ENCODE data around the gene CARD10. TPM values are rescaled to one million over a fixed set of nuclear protein-coding genes. Genes with fewer than 3 reads are reported as not detected.

CARD10 gene
- total RNA-seq, result 64.0 and 71.3 TPM in 2 replicates

DNA sequence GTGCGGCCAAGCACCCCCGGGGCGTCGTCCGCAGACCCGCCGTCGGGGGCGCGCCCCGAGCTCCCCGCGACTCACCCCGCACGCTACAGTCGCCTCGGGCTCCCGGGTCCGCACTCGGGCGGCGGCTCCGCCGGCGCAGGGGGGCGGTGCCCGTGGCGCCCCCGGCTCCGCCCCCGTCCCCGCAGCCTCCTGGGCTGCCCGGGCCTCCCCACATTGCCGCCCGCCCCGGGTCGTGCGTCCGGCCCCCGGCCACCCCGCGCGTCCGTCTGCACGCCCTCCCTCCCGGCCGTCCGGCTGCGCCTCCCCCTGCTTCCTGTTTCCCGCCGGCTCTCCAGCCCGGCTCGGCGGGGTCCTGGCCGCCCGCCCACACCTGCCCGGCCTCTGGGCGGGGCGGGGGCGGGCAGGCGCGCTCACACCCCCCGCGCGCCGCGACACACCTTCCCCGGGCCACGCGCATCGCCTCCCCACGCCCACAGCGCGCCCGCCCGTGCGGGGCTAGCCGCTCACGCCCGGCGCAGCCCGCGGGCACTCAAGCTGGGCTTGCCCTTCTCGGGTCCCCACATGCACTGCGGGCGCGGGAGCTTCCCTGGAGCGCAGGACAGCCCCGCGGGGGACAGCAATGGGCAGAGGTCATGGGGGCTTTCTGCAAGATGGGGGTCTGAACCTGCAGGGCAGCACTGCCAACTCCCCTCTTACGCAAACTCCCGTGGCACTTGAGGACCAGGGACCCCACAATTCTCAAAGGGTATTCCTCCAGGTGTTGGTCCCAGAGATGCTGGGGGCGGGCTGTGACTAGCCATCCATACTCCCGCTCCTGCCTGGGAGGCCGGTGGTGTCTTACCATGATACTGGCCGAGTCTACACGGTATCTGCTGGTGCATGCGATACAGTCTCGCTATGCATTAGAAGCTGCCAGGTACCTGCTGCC, at the start of gene CARD10:
Gene CARD10 (minus strand): TSS at position 148 of the 928 bp plus-strand sequence. CDS start 215 bp downstream, outside the sequence.
- no peak for TF ChIP-seq CTCF (IDR thresholded peaks at IDR 0.05; ENCODE audit: insufficient read depth, low read length, poor library complexity, severe bottlenecking)
- no peaks in the 10 kb centered on the region for H3K36me3 ChIP-seq (ENCODE audit: control insufficient read depth, insufficient read depth, low read length)
- peak within 1 kb of the TSS; percentile 88 for H3K4me3 ChIP-seq (ENCODE audit: low read depth, low read length)
- H3K27me3 ChIP-seq (ENCODE audit: control insufficient read depth, insufficient read depth, low read length), result no peaks in the 10 kb centered on the region
- DNase-seq (ENCODE audit: low read depth), result no peak

GRCh38 chr22:37568448-37569008, 49.3 kb upstream of the CARD10 start:
- TF ChIP-seq CTCF (IDR thresholded peaks at IDR 0.05; ENCODE audit: insufficient read depth, low read length, poor library complexity, severe bottlenecking), result no peak
- H3K27me3 ChIP-seq (ENCODE audit: control insufficient read depth, insufficient read depth, low read length), result no peaks in the 10 kb centered on the region
- peaks cover 11% of the 10 kb centered on the region for H3K36me3 ChIP-seq (ENCODE audit: control insufficient read depth, insufficient read depth, low read length)
- no peak overlapping the region for H3K4me3 ChIP-seq (ENCODE audit: low read depth, low read length)
- DNase-seq (ENCODE audit: low read depth), result no peak

DNA sequence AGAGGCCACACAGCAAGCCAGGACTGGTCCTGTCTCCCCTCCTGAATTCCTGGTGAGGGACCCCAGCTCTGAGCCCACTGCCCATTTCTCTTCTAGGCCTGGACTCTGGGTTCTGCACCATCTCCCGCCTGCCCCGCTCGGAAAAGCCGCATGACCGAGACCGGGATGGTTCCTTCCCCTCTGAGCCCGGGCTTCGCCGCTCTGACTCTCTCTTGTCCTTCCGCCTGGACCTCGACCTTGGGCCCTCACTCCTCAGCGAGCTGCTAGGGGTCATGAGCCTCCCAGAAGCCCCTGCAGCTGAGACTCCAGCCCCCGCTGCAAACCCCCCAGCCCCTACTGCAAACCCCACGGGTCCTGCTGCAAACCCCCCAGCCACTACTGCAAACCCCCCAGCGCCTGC, 48.8 kb upstream of the CARD10 start:
- H3K27me3 ChIP-seq (ENCODE audit: control insufficient read depth, insufficient read depth, low read length), result no peaks in the 10 kb centered on the region
- H3K36me3 ChIP-seq (ENCODE audit: control insufficient read depth, insufficient read depth, low read length), result peaks cover 11% of the 10 kb centered on the region
- H3K4me3 ChIP-seq (ENCODE audit: low read depth, low read length), result no peak overlapping the region
- TF ChIP-seq CTCF (IDR thresholded peaks at IDR 0.05; ENCODE audit: insufficient read depth, low read length, poor library complexity, severe bottlenecking), result no peak
- no peak for DNase-seq (ENCODE audit: low read depth)

DNA sequence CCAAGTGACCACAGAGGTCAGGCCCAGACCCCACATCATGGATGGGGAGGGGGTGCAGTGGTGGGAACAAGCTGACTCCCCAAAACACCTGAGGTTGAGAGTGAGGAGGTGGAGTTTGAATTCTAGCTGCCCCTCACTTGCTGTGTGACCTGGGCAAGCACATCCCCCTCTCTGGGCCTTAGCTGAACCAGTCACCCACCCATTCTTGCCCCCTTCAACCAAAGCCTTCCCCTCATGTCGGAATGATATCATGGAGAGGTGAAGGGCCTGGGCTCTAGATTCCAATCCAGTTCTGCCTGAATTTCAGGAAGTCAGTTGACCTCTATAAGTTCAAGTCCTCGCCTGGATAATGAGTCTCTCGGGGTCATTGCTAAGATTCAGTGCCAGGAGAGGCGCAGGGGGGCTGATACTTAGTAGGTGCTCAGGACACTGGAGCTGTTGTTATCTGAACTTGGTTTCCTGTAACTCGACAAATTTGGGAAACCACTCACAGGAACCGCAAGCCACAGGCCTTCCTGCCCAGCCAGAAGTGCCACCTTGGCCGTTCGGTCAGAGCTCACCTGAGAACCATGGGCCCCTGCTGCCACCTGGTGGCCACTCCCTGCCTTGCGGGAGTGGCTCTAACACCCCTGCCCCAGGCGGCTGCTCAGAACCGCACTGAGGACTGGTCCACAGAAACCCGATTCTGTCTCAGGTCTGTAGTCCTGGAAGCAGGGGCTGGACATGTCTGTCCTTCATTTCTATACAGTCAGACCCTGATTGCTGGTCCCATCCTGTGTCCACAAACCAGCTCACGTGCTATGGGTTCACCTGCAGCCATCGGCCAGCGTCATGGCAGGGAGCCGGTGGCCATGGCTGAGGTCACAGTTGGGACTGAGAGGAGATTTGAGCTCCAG, 47.9 kb upstream of the CARD10 start:
- no peak for DNase-seq (ENCODE audit: low read depth)
- no peak overlapping the region for H3K4me3 ChIP-seq (ENCODE audit: low read depth, low read length)
- H3K36me3 ChIP-seq (ENCODE audit: control insufficient read depth, insufficient read depth, low read length), result peaks cover 11% of the 10 kb centered on the region
- no peaks in the 10 kb centered on the region for H3K27me3 ChIP-seq (ENCODE audit: control insufficient read depth, insufficient read depth, low read length)
- TF ChIP-seq CTCF (IDR thresholded peaks at IDR 0.05; ENCODE audit: insufficient read depth, low read length, poor library complexity, severe bottlenecking), result peak; percentile 93

DNA sequence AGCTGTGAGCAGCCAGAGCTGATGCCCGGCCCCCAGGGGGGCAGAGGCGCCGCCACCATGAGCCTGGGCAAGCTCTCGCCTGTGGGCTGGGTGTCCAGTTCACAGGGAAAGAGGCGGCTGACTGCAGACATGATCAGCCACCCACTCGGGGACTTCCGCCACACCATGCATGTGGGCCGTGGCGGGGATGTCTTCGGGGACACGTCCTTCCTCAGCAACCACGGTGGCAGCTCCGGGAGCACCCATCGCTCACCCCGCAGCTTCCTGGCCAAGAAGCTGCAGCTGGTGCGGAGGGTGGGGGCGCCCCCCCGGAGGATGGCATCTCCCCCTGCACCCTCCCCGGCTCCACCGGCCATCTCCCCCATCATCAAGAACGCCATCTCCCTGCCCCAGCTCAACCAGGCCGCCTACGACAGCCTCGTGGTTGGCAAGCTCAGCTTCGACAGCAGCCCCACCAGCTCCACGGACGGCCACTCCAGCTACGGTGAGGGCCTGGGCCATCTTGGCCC, 47.2 kb upstream of the CARD10 start:
- DNase-seq (ENCODE audit: low read depth), result no peak
- no peak overlapping the region for H3K4me3 ChIP-seq (ENCODE audit: low read depth, low read length)
- peaks cover 11% of the 10 kb centered on the region for H3K36me3 ChIP-seq (ENCODE audit: control insufficient read depth, insufficient read depth, low read length)

More for the DNA sequence above, 47.2 kb upstream of the CARD10 start:
- H3K27me3 ChIP-seq (ENCODE audit: control insufficient read depth, insufficient read depth, low read length), result no peaks in the 10 kb centered on the region
- no peak for TF ChIP-seq CTCF (IDR thresholded peaks at IDR 0.05; ENCODE audit: insufficient read depth, low read length, poor library complexity, severe bottlenecking)
